ENCODE measurements around the gene SEC14L5. TPM values are rescaled to one million over a fixed set of nuclear protein-coding genes. Genes with fewer than 3 reads are reported as not detected.

The SEC14L5 gene
- total and polyA plus RNA-seq, 2 donors (not counting 3 experiments of a cell fraction or from before 2014, with no cell fraction given) = not detected

DNA sequence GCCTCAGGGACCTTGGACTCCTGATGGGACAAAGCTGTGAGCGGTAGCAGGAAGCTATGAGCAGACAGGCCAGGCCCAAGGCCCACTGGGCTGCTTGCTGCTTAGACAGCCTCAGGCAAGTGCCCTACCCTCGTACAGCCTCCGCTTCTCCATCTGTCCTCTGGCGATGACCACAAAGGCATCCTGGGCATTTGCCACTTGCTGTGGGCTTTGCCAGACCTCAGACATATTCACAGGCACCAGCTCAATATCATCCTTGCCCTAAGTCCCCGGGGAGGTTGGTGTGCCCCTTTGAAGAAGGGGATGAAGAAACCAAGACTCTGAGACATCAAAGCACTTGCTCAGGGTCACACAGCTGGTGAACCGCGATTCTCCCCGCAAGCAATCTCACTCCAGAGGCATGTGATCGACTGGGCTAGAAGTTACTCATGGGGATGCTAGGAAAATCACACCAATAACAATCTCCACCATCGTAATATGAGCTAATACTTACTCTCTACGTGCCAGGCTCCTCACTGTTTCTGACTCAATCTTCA, 42.8 kb upstream of the SEC14L5 start:
- intact Hi-C loops (cut with micrococcal nuclease) (no loop called here), dilution Hi-C loops (cut with MboI; ENCODE audit: extremely low pct_ligation_motif_present, low sequenced_read_pairs) (no loop called here)
- Histone ChIP-seq H3K9me3 (replicated peaks; ENCODE audit: control insufficient read depth, insufficient read depth, low read length) (no peaks in the 10 kb centered on the region), H3K4me3 (replicated peaks in 1 of 3; ENCODE audit: insufficient read depth in 1 of 3, low read depth in 1 of 3, low read length in 3 of 3) (no peak overlapping the region), H3K36me3 (ENCODE audit: control insufficient read depth in 2 of 2, extremely low read depth in 1 of 2, insufficient read depth in 2 of 2, low read length in 2 of 2) (no peaks in the 10 kb centered on the region), H3K27me3 (ENCODE audit: control insufficient read depth in 2 of 2, insufficient read depth in 2 of 2, low read length in 2 of 2) (no peaks in the 10 kb centered on the region), H3K4me1 (ENCODE audit: control insufficient read depth, extremely low read depth, insufficient read depth, low read length) (no peaks in the 10 kb centered on the region), H3K79me2 (ENCODE audit: control insufficient read depth, insufficient read depth, low read length) (no peaks in the 10 kb centered on the region), H2AFZ (ENCODE audit: low read depth, low read length) (no peak overlapping the region), H3K9ac (replicated peaks; ENCODE audit: extremely low read depth, insufficient read depth, low read length) (no peak overlapping the region), H3K9me1 (replicated peaks; ENCODE audit: control insufficient read depth, extremely low read depth, insufficient read depth, low read length) (no peaks in the 10 kb centered on the region), H3K4me2 (ENCODE audit: insufficient read depth, low read length) (no peak overlapping the region), H4K20me1 (replicated peaks; ENCODE audit: control insufficient read depth, extremely low read depth, insufficient read depth, low read length) (no peaks in the 10 kb centered on the region), H3K27ac (ENCODE audit: insufficient read depth, low read depth, low read length) (no peak overlapping the region)
- no peak for DNase-seq (ENCODE audit: low read depth, low spot score)
- CTCF ChIA-PET = no interaction called here
- no peak for FAIRE-seq
- BruUV-seq (replicated peaks) = no TSS peak
- POLR2A ChIA-PET = no interaction called here
- no peak for TF ChIP-seq EZH2 (IDR thresholded peaks at IDR 0.05; ENCODE audit: borderline replicate concordance, low read depth, low read length, severe bottlenecking)
- TF ChIP-seq FOS (IDR thresholded peaks at IDR 0.05; ENCODE audit: borderline replicate concordance, insufficient read depth, low read length) = no peak
- no peak for TF ChIP-seq POLR2AphosphoS5 (IDR thresholded peaks at IDR 0.05; ENCODE audit: insufficient read depth, low read depth, low read length)
- TF ChIP-seq JUN (IDR thresholded peaks at IDR 0.05; ENCODE audit: borderline replicate concordance, insufficient read depth, insufficient read length, low read depth) = no peak
- TF ChIP-seq, protein P1, sequence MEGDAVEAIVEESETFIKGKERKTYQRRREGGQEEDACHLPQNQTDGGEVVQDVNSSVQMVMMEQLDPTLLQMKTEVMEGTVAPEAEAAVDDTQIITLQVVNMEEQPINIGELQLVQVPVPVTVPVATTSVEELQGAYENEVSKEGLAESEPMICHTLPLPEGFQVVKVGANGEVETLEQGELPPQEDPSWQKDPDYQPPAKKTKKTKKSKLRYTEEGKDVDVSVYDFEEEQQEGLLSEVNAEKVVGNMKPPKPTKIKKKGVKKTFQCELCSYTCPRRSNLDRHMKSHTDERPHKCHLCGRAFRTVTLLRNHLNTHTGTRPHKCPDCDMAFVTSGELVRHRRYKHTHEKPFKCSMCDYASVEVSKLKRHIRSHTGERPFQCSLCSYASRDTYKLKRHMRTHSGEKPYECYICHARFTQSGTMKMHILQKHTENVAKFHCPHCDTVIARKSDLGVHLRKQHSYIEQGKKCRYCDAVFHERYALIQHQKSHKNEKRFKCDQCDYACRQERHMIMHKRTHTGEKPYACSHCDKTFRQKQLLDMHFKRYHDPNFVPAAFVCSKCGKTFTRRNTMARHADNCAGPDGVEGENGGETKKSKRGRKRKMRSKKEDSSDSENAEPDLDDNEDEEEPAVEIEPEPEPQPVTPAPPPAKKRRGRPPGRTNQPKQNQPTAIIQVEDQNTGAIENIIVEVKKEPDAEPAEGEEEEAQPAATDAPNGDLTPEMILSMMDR (IDR thresholded peaks at IDR 0.05; ENCODE audit: extremely low read depth in 1 of 2, insufficient read depth in 1 of 2, low read depth in 1 of 2, low read length in 2 of 2) = no peak
- TF ChIP-seq GATA2 (IDR thresholded peaks at IDR 0.05; ENCODE audit: insufficient read depth, insufficient read length, low read depth, low read length) = no peak

All from endothelial cell of umbilical vein (primary cell).